ENCODE results near the gene OR51B2.

The OR51B2 gene

DNA sequence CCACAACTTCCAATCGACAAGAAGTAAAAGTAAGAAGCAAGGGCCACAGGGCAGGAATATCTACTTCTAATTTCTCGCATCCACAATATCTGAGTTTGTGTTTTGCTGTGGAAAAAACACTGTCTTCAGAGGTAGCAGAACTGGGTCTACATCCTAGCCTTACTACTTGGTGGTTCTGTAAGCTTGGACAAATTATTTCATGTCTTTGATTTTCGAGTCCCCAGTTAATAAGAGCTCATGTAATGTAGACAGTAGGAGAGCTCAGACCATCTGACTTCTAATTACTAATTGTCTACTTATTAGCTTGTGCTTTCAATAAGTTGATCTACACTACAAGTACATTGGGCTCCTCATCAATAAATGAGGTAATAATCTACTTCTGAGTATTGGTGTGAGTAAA, 41.0 kb downstream of the OR51B2 start:
- H3K36me3 Mint-ChIP-seq (ENCODE audit: low read depth) = no peaks in the 10 kb centered on the region
- H3K27ac Mint-ChIP-seq = no peak overlapping the region
- peaks cover 5% of the 10 kb centered on the region for H3K4me1 Mint-ChIP-seq
- H3K9me3 Mint-ChIP-seq = no peaks in the 10 kb centered on the region
- no peak overlapping the region for H3K4me3 Mint-ChIP-seq
- TF ChIP-seq, protein P1, sequence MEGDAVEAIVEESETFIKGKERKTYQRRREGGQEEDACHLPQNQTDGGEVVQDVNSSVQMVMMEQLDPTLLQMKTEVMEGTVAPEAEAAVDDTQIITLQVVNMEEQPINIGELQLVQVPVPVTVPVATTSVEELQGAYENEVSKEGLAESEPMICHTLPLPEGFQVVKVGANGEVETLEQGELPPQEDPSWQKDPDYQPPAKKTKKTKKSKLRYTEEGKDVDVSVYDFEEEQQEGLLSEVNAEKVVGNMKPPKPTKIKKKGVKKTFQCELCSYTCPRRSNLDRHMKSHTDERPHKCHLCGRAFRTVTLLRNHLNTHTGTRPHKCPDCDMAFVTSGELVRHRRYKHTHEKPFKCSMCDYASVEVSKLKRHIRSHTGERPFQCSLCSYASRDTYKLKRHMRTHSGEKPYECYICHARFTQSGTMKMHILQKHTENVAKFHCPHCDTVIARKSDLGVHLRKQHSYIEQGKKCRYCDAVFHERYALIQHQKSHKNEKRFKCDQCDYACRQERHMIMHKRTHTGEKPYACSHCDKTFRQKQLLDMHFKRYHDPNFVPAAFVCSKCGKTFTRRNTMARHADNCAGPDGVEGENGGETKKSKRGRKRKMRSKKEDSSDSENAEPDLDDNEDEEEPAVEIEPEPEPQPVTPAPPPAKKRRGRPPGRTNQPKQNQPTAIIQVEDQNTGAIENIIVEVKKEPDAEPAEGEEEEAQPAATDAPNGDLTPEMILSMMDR (IDR thresholded peaks at IDR 0.05) = no peak
- DNase-seq = no peak
- peaks cover 5% of the 10 kb centered on the region for H3K27me3 Mint-ChIP-seq (ENCODE audit: low read depth, poor library complexity)

DNA sequence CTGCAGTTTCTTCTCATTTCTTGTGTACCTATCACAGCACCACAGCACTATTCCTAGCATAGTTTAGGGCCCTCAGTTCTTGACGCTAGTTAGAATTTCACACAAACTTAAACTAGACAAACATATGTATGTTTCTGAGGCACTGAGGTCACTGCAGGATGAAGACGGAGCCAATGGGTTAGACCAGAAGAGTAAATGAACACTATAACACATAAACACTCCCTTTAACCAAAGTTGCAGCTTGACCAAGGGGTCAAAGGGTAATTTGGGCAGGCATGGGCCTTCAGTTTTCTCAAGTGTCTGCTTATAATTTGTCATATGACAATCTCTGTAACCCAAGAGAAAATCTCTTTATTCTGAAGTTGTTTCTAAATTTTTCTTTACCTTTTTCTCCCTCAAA, 41.5 kb downstream of the OR51B2 start:
- Mint-ChIP-seq H3K4me1 (peaks cover 5% of the 10 kb centered on the region), H3K27ac (no peak overlapping the region), H3K4me3 (no peak overlapping the region), H3K36me3 (ENCODE audit: low read depth) (no peaks in the 10 kb centered on the region), H3K27me3 (ENCODE audit: low read depth, poor library complexity) (peaks cover 5% of the 10 kb centered on the region), H3K9me3 (no peaks in the 10 kb centered on the region)
- TF ChIP-seq, protein P1 (IDR thresholded peaks at IDR 0.05) = no peak
- no peak for DNase-seq

DNA sequence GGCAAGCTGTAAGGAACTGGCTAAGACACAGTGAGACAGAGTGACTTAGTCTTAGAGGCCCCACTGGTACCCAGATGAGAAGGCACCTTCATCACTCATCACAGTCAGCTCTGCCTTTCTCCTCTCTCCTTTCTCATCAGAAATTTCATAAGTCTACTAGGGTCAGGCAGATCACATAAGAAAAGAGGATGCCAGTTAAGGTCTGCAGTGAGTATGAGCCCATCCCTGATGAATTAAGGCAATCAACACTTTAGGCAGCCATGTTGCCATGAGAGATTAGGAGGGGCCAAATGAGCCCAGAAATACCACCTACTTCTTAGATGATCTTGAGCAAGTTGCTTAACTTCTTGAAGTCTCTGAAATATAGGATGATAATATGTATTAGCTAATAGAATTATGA, 42.5 kb downstream of the OR51B2 start:
- Mint-ChIP-seq H3K27ac (no peak overlapping the region), H3K27me3 (ENCODE audit: low read depth, poor library complexity) (peaks cover 5% of the 10 kb centered on the region), H3K9me3 (no peaks in the 10 kb centered on the region), H3K4me3 (no peak overlapping the region), H3K4me1 (peaks cover 5% of the 10 kb centered on the region), H3K36me3 (ENCODE audit: low read depth) (no peaks in the 10 kb centered on the region)
- DNase-seq = no peak
- TF ChIP-seq, protein P1 (IDR thresholded peaks at IDR 0.05) = no peak

DNA sequence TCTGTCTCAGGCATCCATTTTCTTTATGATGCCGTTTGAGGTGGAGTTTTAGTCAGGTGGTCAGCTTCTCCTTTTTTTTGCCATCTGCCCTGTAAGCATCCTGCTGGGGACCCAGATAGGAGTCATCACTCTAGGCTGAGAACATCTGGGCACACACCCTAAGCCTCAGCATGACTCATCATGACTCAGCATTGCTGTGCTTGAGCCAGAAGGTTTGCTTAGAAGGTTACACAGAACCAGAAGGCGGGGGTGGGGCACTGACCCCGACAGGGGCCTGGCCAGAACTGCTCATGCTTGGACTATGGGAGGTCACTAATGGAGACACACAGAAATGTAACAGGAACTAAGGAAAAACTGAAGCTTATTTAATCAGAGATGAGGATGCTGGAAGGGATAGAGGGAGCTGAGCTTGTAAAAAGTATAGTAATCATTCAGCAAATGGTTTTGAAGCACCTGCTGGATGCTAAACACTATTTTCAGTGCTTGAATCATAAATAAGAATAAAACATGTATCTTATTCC, 43.5 kb downstream of the OR51B2 start:
- Mint-ChIP-seq H3K36me3 (ENCODE audit: low read depth) (no peaks in the 10 kb centered on the region), H3K9me3 (no peaks in the 10 kb centered on the region), H3K4me3 (no peak overlapping the region), H3K27ac (peak overlapping the region; percentile 26), H3K4me1 (peaks cover 5% of the 10 kb centered on the region), H3K27me3 (ENCODE audit: low read depth, poor library complexity) (peaks cover 5% of the 10 kb centered on the region)
- TF ChIP-seq, protein P1 (IDR thresholded peaks at IDR 0.05) = no peak
- DNase-seq = peak; percentile 6

DNA sequence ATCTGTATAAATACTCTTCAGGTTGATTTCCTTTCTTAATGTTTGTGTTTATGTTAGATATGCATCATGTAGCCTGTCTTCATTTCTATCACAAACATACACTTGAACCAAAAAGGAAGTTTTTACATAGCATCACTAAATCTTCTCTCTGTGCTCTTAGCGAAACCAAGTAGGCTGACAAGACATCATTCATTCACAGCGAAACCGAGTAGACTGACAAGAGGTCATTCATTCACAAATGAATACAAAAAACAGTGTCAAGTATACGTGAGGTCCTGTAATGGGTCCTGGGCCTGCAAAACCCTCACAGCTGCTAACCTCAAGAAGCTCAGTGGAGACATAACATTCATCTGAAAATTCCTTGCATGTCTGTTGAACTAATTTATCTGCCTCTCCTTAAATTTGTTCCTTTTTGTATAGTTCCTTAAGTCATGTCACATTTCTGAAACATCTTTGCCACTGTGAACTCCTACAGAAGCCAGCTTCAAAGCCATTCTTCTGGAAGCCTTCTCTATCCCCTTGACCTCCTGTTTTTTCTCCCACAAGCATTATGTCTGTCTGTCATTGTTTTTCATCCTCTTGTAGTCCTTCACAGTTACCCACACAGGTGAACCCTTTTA, 44.5 kb downstream of the OR51B2 start:
- TF ChIP-seq, protein P1 (IDR thresholded peaks at IDR 0.05) = no peak
- Mint-ChIP-seq H3K4me3 (no peak overlapping the region), H3K9me3 (no peaks in the 10 kb centered on the region), H3K4me1 (peaks cover 5% of the 10 kb centered on the region), H3K27ac (no peak overlapping the region), H3K27me3 (ENCODE audit: low read depth, poor library complexity) (peaks cover 3% of the 10 kb centered on the region), H3K36me3 (ENCODE audit: low read depth) (no peaks in the 10 kb centered on the region)
- DNase-seq = no peak

DNA sequence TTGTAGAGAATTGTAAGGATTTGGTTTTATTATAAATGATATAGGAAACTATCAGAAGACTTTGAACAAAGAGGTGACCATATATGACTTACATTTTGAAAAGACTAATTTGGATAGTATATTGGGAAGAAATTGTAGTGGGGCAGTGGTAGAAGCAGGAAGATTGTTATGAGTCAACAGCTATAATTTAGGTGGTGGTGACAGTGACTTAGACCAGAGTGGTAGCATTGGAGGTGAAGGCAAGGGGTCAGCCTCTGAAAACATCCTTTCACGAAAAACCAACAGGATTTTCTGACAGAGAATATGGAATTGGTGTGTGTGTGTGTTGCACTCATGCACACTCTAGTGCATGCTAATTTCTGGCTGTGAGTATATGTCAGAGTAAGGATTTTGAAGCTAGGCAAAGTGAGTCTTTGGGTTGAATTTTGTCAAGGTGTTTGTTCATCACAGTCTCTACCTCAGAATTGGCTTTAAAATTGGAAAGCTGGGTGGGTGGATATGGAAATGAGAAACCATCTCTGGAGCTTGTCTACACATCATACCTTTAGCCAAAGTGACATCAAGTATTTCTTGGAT, 46.2 kb downstream of the OR51B2 start:
- Mint-ChIP-seq H3K9me3 (no peaks in the 10 kb centered on the region), H3K4me1 (peaks cover 5% of the 10 kb centered on the region), H3K27me3 (ENCODE audit: low read depth, poor library complexity) (peaks cover 3% of the 10 kb centered on the region), H3K36me3 (ENCODE audit: low read depth) (no peaks in the 10 kb centered on the region), H3K27ac (no peak overlapping the region), H3K4me3 (no peak overlapping the region)
- TF ChIP-seq, protein P1 (IDR thresholded peaks at IDR 0.05) = no peak
- no peak for DNase-seq
